DND-41 (cell line): ENCODE results near the gene DDX20.

Experiments
- ATAC-seq: fragments of 200-7000 bp; cut with Tn5 transposase; 3 replicates; pipeline ENCODE4 v1.9.1; 2021; ENCODE audit warnings: low read depth; ENCODE audit not compliant: insufficient read depth
- DNase-seq: peaks from one replicate; pipeline ENCODE4 v3.0.0-alpha.2; 2020
- H2AFZ ChIP-seq: 2 replicates; pipeline ENCODE4 v1.6.0; 2012; ENCODE audit warnings: low read depth, low read length
- H3K27ac ChIP-seq: 2 replicates; pipeline ENCODE4 v1.5.1; 2012; ENCODE audit warnings: low read length, inconsistent platforms
- H3K27me3 ChIP-seq: fragments of 200-600 bp; sonication (generic); 2 replicates; pipeline ENCODE4 v1.6.0; 2012; ENCODE audit warnings: low read length, mild to moderate bottlenecking, inconsistent platforms; ENCODE audit not compliant: insufficient read depth, poor library complexity
- H3K36me3 ChIP-seq: 2 replicates; pipeline ENCODE4 v1.5.1; 2012; ENCODE audit warnings: low read length, inconsistent platforms; ENCODE audit not compliant: insufficient read depth
- H3K4me1 ChIP-seq: 2 replicates; pipeline ENCODE4 v1.5.1; 2012; ENCODE audit warnings: mild to moderate bottlenecking, low read length; ENCODE audit not compliant: insufficient read depth
- H3K4me2 ChIP-seq: 2 replicates; pipeline ENCODE4 v1.6.0; 2012; ENCODE audit warnings: mild to moderate bottlenecking, moderate library complexity, low read length, inconsistent platforms; ENCODE audit not compliant: insufficient read depth
- H3K4me3 ChIP-seq, 2 experiments: fragments of 200-600 bp in 1 of 2; shearing (Covaris generic) in 1 of 2; 2 replicates each; pipeline ENCODE4 v1.5.1; 2012 to 2016; ENCODE audit warnings: inconsistent platforms in 2 of 2, low read length in 2 of 2, mild to moderate bottlenecking in 2 of 2, low read depth in 1 of 2, moderate library complexity in 1 of 2
- H3K79me2 ChIP-seq: 2 replicates; pipeline ENCODE4 v1.6.0; 2012; ENCODE audit warnings: low read length, inconsistent platforms; ENCODE audit not compliant: insufficient read depth
- H3K9ac ChIP-seq: 2 replicates; pipeline ENCODE4 v1.6.0; 2012; ENCODE audit warnings: low read depth, mild to moderate bottlenecking, inconsistent platforms, low read length, moderate library complexity
- H3K9me3 ChIP-seq: 2 replicates; pipeline ENCODE4 v1.5.1; 2012; ENCODE audit warnings: low read length, moderate library complexity, mild to moderate bottlenecking, inconsistent platforms; ENCODE audit not compliant: insufficient read depth, severe bottlenecking
- H4K20me1 ChIP-seq: 2 replicates; pipeline ENCODE4 v1.6.0; 2012; ENCODE audit warnings: low read length; ENCODE audit not compliant: insufficient read depth
- CTCF ChIP-seq: IDR thresholded peaks from 2 replicates; pipeline ENCODE4 v1.5.1; 2012; ENCODE audit warnings: borderline replicate concordance, low read length, moderate library complexity, mild to moderate bottlenecking; ENCODE audit not compliant: poor library complexity, severe bottlenecking; ENCODE audit errors: extremely low read depth
- EZH2 ChIP-seq: IDR thresholded peaks from 3 replicates; pipeline ENCODE4 v1.6.1; 2012; ENCODE audit warnings: borderline replicate concordance, low read depth, mild to moderate bottlenecking, moderate library complexity, low read length, inconsistent platforms; ENCODE audit not compliant: severe bottlenecking

The DDX20 gene

DNA sequence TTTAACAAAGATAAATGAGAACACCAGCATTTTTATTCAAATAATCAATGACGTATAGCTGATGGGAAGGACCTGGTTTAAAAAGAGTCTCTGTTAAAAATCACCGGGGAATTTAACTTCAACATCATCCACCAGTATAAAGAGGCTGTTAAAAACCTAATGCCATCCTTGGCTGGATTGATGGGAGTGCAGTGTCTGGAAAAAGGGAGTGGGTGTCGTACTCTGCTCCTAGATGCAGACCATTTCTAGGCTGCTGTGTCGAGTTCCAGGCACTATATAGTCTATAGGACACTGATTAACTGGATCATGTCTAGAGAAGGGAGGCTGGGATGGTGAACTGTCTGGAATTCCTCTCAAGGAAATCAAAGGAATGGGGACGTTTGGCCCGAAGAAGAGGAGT, 36.1 kb downstream of the DDX20 start:
- DNase-seq (no peak), ATAC-seq (no peak)
- Histone ChIP-seq H3K27me3 (peaks cover 23% of the 10 kb centered on the region), H2AFZ (no peak overlapping the region), H3K4me1 (no peaks in the 10 kb centered on the region), H3K27ac (no peak overlapping the region), H3K36me3 (no peaks in the 10 kb centered on the region), H3K9me3 (no peaks in the 10 kb centered on the region), H3K4me3 (no peak overlapping the region), H3K9ac (no peak overlapping the region), H3K79me2 (no peaks in the 10 kb centered on the region), H4K20me1 (no peaks in the 10 kb centered on the region), H3K4me2 (no peak overlapping the region)
- TF ChIP-seq CTCF (no peak), EZH2 (no peak)

GRCh38 chr1:111792249-111792648, 36.5 kb downstream of the DDX20 start:
- no peaks in the 10 kb centered on the region for H4K20me1 ChIP-seq
- H3K9me3 ChIP-seq: no peaks in the 10 kb centered on the region
- no peaks in the 10 kb centered on the region for H3K79me2 ChIP-seq
- DNase-seq (no peak), ATAC-seq (no peak)
- H3K36me3 ChIP-seq: no peaks in the 10 kb centered on the region
- H3K27ac ChIP-seq: no peak overlapping the region
- H3K4me1 ChIP-seq: no peaks in the 10 kb centered on the region
- peaks cover 22% of the 10 kb centered on the region for H3K27me3 ChIP-seq
- H3K9ac ChIP-seq: no peak overlapping the region
- no peak overlapping the region for H3K4me3 ChIP-seq
- H2AFZ ChIP-seq: no peak overlapping the region
- no peak for TF ChIP-seq CTCF
- TF ChIP-seq EZH2: no peak
- H3K4me2 ChIP-seq: no peak overlapping the region

DNA sequence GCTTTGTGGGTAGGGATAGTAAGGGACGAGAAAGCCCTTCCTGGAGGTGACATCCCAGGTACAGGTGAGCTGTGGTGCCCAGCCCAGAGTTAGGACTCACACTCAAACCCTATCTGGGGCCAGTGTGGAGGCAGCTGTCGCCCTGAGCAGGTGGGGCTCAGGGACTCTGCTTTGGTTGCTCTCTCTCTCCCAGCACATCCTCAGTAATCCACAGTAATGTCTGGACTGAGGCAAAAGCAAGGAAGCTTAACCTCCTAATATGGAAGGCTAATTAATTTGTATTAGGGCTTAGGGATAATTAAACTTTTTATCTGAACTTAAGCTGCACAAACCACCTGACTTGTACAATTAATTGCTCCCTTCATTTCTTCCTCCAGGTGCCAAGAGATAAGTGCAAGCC, 38.2 kb downstream of the DDX20 start:
- Histone ChIP-seq H3K4me2 (no peak overlapping the region), H3K4me1 (no peaks in the 10 kb centered on the region)

More for the DNA sequence above, 38.2 kb downstream of the DDX20 start:
- DNase-seq: no peak
- Histone ChIP-seq H3K27ac (no peak overlapping the region), H3K9me3 (no peaks in the 10 kb centered on the region), H2AFZ (no peak overlapping the region), H3K79me2 (no peaks in the 10 kb centered on the region), H3K27me3 (peaks cover 14% of the 10 kb centered on the region), H4K20me1 (no peaks in the 10 kb centered on the region), H3K9ac (no peak overlapping the region), H3K4me3 (no peak overlapping the region), H3K36me3 (no peaks in the 10 kb centered on the region)
- TF ChIP-seq CTCF (no peak), EZH2 (no peak)
- ATAC-seq: no peak
